EH (cell line): ENCODE measurements around the gene UMODL1.
A peak's percentile ranks its signal among the peaks of the same experiment; 100 is the strongest.
"Not testable (repeated sequence)": the region's sequence is repeated elsewhere in the genome, so short reads cannot be mapped to it uniquely, and the experiment has no call there.

Experiments used
- DNase-seq: peaks from one replicate; pipeline ENCODE4 v3.0.0-alpha.2; 2015; ENCODE audit warnings: low read depth

Gene UMODL1

GRCh38 chr21:42164064-42164789 lies 93.1 kb downstream of the UMODL1 start:
- DNase-seq = peak; percentile 9

DNA sequence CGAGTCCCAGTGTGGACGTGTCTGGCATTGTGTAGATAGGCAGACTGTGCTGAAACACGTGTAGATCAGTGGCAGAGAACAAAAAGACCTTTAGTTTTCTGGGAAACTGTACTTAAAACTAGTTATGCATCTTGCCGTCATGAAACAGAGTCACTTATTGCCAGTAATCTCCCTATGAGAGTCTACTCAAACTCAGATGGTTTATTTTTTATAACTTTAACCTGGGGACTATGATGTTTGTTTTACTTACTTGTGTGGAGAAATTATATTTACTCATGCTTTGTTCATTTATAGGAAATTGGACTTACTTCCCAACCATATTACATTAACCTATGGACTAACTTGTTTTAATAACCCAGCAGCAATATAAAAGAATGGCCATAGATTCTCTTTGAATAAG lies 93.7 kb downstream of the UMODL1 start:
- no peak for DNase-seq

- no peak for DNase-seq
Measured at GRCh38 chr21:42165901-42166300, 94.8 kb downstream of the UMODL1 start.

DNA sequence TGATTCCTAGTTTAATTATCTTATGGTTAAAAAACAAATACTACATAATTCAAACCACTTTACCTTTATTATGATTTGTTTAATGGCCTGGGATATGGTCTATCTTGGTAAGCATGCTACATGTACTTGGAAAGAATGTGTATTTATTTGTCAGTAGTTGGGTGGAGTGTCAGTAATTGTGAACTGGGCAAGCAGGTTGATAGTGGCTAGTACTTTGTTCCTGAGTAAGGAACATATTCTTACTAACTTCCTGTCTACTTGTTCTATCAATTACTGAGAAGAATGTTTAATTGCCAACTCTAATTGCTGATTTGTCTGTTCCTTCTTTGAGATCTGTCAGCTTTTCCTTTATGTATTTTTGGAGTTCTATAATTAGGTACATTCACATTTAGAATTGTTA lies 98.6 kb downstream of the UMODL1 start:
- DNase-seq = no peak

DNA sequence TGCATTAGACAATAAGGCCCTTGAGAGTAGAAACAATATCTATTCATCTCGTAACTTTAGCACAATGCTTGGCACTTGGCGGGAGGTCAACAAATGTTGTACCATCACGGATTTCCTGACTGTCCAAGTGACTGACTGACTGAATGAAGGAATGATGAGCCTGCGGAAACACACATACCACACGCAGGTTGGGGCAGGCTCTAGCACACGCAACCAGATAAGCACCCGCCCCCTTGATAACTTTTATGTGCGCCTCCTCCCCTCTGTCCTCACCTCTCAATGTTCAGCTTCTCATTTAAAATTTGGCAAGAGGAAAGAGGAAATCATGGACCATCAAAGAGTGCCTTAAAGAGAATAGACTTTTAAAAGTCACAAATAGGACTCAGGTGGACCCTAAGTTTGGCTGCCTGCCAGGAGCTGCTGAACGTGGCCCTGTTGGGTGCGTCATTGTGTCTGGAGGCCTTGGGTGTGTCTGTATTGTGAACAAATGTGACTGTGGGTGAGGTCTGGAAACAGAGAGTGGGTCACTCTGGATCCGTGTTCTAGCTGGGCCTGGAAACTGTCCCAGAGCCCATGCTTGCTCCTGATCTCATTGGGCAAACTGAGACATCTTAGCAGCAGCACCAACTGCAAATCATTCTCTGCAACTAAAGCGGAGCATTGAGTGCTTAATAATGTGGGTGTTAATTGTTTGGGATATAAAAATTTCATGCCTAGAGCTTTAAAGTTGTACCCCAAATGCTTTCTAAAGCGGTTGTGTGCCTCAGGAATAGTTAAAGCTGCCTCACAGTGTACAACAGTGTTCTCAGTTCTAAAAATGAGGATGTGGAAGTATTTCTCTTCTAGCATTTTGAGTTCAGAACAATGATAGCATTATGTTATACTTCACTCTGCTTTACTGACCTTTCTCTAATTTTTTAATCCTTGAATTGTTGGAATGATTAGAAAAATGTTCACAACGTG lies 100.3 kb downstream of the UMODL1 start:
- no peak for DNase-seq

DNA sequence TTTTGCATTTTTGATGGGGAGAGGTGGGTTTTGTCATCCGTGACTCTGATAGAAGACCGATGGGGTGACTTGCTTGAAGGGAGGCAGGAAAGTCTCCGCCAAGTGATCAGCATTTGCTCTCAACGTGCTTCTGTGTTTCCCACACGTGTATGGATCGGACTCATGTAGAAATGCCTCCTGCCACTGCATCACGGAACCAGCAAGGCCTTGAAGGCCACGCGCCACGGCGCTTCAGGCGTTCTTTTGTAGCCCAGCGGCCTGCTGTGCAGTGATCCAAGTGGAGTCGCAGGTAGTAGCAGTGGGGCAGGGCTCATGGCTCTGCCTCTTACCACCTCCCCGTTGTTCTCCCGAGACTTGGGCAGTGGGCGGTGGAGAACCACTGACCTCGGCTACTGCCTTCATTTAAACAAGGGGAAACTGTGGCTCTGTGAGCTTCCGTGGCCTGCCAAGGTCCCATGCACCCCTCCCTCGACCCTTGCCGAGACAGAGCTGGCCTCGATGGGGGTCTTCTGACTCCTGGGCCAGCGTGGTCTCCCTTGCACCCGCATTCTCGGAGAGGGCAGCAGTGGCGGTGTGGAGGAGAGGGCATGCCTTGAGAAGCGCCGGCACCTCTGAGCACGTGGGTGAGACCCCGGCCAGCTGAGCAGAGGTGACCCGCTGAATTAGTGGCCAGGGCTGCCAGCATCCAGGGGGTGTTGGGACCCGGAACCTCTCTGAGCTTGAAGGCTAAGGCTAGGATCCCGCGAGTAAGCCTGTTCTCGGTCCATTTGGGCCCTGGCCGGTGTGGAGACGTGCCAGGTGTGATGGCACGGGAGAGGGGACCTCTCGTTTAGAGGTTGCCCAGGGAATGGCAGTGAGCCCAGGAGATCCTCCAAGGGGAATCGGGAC lies 101.7 kb downstream of the UMODL1 start:
- DNase-seq = no peak

DNA sequence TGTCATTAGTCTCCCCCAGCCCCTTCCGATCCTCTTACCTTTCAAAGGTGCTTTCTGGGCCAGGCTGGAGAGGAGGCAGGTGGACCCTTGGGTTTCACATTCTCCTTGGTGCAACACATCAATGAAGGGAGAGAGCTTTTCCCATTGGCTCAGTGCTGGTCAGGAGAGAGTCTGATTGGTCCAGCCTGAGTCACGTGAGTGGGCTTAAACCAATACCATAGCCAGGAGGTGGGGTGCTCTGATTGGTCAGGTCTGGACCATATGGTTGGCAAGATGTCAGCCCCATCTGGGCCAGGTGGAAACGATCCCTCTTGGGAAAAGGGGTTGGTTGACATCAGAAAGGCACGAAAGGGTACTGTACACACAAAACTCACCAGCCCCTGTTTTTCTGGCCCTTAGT lies 103.1 kb downstream of the UMODL1 start:
- peak; percentile 7 for DNase-seq

GRCh38 chr21:42175110-42175710 lies 104.1 kb downstream of the UMODL1 start:
- DNase-seq = no peak

DNA sequence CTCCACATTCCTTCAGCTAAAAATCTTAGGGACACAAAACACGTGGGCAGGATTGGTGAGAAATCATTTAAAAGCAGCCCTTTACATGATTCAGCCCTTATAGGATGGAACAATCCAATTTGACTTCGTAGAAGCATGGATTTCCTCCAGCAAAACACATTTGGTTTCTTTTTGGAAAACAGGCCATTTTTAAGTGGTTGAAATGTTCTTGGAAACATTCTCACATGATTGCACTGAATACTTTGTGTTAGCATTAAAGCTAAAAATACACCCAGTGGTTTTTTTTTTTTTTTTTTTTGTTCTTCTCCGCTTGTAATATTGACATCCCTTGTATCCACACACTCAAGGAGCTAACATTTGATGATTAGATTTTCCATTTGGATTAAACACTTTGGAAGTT lies 105.7 kb downstream of the UMODL1 start:
- DNase-seq = no peak

DNA sequence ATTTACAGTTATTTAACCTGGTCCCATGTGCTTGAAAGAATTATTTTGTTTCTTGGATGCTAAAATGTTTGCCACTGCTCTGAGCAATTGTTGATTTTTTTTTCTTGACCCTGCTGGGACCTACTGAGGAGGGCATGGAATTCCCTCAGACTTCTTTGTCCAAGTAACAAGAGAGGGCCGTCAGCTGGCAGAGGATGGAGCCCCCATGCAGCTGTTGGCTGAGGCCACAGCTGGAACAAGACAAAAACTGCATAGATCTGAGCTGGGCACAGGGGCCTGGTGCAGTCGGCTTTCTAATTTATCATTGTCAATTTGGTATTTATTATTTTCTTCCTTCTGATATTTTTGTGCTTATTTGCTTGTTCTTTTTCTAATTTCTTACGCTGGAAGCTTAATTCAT lies 108.2 kb downstream of the UMODL1 start:
- no peak for DNase-seq

GRCh38 chr21:42180001-42180400 lies 108.9 kb downstream of the UMODL1 start:
- not testable (repeated sequence) for DNase-seq

DNA sequence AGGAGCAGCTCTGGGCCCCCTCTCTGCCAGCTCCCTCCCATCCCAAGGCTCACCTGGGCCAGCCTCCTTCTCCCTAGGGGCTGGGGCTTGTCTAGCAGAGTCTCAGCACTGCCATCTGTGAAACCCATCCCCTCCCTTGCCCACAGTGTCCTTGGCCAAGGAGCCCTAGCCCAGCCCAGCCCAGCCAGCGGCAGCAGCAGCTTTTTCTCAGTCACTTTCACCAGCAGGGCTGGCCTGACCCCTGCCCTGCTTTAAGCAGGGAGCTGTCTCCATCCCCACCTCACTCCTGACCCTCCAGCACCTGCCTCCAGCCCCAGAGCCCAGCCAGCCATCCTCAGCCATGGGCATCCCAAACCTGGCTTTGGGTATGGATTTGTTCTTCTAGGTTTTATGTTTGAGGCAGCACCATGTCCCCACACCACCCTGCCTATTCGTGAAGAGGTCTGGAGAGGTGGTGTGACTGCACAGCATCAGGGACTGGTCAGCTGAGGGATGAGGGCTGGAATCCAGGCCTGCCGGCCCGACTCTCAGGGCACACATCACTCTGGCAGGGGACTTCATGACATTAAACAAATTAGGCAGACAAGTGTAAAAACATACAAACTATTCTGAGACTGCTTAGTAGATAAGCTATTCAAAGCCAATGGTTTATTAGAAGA lies 111.7 kb downstream of the UMODL1 start:
- DNase-seq = no peak

DNA sequence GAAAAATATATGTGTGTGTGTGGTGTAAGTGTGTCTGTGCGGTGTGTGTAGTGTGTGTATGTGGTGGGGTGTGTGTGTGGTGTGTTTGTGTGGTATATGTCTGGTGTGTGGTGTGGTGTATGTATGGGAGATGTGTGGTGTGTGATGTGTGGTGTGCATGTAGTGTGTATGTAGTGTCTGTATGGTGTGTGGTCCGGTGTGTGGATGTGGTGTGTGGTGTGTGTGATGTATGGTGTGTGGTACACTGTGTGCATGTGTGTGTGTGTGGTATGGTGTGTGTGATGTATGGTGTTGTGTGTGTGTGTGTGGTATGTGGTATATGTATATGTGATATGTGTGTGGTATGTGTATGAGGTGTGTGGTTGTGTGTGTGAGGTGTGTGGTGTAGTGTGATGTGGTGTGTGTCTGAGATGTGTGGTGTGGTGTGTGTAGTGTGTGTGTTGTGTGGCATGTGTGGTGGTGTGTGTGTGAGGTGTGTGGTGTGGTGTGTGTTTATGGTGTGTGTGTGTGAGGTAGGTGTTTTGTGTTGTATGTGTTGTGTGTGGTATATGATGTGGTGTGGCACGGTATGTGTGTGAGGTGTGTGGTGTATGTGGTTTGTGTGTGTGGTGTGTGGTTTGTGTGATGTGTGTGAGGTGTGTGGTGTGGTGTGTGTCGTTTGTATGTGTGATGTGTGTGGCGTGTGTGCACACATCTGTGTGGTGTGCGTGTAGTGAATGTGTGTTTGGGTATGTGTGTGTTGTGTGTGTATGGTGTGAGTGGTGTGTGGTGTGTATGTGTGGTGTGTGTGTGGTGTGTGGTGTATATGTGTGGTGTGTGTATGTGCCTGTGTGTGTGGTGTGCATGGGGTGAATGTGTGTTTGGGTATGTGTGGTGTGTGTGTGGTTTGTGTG lies 112.5 kb downstream of the UMODL1 start:
- no peak for DNase-seq

DNA sequence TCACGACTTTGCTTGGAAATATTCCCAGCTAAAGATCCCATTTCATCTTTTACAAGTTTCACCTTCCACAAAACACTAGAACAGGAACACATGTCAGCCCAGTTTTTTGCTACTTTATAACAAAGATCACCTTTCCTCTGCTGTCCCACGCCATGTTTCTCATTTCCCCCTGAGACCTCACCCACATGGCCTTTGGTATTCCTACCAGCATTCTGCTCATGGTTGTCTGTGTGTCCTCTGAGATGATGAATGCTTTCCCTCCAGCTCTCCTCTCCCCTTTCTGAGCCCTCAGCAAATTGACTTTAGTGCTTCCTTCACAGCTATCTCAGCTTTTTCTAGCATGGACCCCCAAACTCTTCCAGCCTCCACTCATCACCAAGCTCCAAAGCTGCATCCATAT lies 115.5 kb downstream of the UMODL1 start:
- no peak for DNase-seq

- DNase-seq = no peak
Measured at GRCh38 chr21:42187976-42188653, 117.0 kb downstream of the UMODL1 start.

- DNase-seq = no peak
Measured at GRCh38 chr21:42188663-42189062, 117.5 kb downstream of the UMODL1 start.

GRCh38 chr21:42189431-42189830 lies 118.3 kb downstream of the UMODL1 start:
- DNase-seq = no peak

GRCh38 chr21:42189860-42190485 lies 118.9 kb downstream of the UMODL1 start:
- DNase-seq = no peak

DNA sequence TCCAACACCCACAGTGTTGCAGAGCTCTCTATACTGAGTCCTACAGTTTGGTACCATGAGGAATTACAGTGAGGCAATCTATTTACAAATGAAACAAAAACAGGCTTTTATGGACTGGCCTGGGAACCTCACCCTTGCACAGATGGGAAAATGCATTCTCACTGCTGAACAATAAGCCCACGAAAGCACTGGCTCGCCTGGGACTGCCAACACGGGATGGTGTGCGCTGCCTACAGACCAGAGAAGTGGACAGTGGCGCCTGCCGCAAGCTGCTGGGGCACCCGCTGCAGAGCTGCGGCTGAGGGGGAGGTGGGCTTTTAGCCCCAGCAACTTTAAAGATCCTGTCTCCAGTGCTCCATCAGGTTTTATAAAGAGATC lies 119.4 kb downstream of the UMODL1 start:
- DNase-seq = no peak
